HG02623 (cell line): Measurements from ENCODE around the gene ALMS1.
A peak's percentile ranks its signal among the peaks of the same experiment; 100 is the strongest.
"Not testable (repeated sequence)": the region's sequence is repeated elsewhere in the genome, so short reads cannot be mapped to it uniquely, and the experiment has no call there.

Experiments used
- ATAC-seq: cut with Tn5 transposase; IDR thresholded peaks from one replicate; pipeline ENCODE4 v1.9.1; 2021; ENCODE audit warnings: moderate library complexity; ENCODE audit not compliant: unreplicated experiment

Gene ALMS1

GRCh38 chr2:73488079-73488478 is 102.4 kb downstream of the ALMS1 start:
- no peak for ATAC-seq

DNA sequence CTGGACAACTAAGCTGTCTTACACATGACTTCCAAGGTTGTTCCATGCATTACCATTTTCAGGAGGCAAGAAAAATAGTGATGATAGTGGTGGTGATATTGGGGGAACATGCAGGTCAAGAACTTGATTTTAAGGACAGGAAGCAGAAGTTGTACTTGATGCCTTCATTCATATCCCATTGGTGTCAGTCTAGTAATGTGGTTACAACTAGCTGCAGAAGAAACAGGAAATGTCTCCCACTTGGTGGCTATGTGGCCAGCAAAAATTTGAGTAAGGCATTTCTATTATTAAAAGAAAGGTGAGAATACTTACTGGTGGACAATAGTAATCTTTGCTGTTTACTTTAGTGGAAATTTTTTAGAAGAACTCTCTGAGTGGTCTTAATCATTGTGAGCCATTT is 103.4 kb downstream of the ALMS1 start:
- no peak for ATAC-seq

DNA sequence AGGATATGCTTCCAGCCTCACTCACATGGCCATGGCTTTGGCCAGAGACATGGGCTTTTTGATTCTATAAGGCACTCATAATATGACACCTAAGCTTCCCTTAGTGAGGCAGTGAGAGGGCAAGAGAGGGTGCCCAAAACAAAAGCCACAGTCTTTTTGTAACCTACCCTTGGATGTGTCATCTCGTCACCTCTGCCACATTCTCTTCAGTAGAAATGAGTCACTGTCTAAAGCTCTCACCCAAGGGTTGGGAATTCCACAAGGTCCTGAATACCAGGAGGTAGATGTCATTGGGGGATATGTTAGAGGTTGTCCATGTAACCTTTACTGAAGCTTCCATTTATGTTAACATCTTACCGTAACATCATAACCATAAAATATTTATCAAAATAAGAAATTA is 108.4 kb downstream of the ALMS1 start:
- ATAC-seq = no peak

DNA sequence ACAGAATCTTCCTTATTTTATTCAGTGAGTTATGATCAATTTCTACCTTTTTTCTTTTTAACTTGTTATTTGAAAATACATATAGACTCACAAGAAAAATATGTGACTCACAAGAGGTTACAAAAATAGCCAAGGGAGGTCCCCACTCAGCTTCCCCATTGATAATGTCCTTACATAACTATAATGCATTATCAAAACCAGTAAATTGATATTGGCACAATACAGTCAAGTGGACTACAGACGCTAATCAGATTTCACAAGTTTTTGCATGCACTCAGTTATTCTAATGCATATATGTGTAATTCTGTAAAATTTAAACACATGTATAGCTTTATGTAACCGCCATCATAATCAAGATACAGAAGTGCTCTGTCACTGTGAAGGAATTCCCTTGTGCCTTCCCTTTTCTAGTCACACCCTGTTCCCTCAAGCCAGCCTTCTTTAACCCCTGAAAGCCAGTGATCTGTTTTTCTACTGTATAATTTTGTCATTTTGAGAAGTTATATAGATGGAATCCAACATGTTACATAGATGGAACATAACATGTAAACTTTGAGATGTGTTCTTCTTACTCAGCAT is 118.4 kb downstream of the ALMS1 start:
- ATAC-seq = no peak

- ATAC-seq = not testable (repeated sequence)
Measured at GRCh38 chr2:73504850-73505249, 119.2 kb downstream of the ALMS1 start.

DNA sequence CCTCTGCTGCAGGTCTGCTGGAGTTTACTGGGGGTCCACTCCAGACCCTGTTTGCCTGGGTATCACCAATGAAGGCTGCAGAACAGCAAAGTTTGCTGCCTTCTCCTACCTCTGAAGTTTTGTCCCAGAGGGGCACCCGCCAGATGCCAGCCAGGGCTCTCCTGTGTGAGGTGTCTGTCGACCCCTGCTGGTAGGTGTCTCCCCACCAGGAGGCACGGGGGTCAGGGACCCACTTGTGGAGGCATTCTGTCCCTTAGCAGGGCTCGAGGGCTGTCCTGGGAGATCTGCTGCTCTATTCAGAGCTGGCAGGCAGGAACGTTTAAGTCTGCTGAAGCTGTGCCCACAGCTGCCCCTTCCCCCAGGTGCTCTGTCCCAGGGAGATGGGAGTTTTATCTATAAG is 124.8 kb downstream of the ALMS1 start:
- ATAC-seq = not testable (repeated sequence)

DNA sequence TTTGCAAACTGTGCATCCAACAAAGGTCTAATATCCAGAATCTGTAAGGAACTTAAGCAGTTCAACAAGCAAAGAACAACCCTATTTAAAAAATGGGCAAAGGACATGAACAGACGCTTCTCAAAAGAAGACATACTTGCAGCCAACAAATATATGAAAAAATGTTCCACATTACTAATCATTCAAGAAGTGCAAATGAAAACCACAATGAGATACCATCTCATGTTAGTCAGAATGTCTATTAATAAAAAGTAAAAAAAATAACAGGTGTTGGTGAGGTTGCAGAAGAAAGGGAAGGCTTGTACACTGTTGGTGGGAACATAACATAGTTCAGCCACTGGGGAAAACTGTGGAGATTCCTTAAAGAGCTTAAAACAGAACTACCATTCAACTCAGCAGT is 130.4 kb downstream of the ALMS1 start:
- no peak for ATAC-seq

GRCh38 chr2:73528688-73529087 is 143.1 kb downstream of the ALMS1 start:
- no peak for ATAC-seq

GRCh38 chr2:73530773-73531172 is 145.1 kb downstream of the ALMS1 start:
- ATAC-seq = not testable (repeated sequence)

GRCh38 chr2:73532381-73532780 is 146.7 kb downstream of the ALMS1 start:
- ATAC-seq = no peak

GRCh38 chr2:73536133-73536840 is 150.7 kb downstream of the ALMS1 start:
- no peak for ATAC-seq

- not testable (repeated sequence) for ATAC-seq
Measured at GRCh38 chr2:73560875-73561274, 175.2 kb downstream of the ALMS1 start.

GRCh38 chr2:73561422-73561821 is 175.8 kb downstream of the ALMS1 start:
- ATAC-seq = no peak

GRCh38 chr2:73564986-73565385 is 179.3 kb downstream of the ALMS1 start:
- ATAC-seq = no peak

DNA sequence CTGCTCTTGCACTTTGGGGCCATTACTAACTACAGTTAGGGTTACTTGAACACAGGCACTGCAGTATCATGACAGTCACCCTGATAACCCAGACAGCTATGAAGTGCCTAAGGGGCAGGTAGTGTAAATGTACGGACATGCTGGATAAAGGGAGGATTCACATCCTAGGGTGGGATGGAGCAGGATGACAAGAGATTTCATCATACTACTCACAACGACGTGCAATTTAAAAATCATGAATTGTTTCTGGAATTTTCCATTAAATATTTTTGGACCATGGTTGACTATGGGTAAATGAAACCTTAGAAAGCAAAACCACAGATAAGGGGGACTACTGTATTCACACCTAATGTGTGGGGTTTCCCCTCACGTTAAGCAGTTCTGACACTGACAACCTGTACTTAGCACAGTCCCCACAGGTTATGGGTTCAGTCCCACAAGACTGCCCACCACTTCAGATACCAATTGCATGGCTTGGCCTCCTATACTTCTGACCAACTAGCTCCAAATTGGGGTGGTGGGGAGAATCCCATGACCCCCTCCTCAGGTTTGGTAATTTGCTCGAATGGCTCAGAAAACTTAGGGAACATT is 180.7 kb downstream of the ALMS1 start:
- no peak for ATAC-seq

GRCh38 chr2:73575261-73575660 is 189.6 kb downstream of the ALMS1 start:
- ATAC-seq = no peak

DNA sequence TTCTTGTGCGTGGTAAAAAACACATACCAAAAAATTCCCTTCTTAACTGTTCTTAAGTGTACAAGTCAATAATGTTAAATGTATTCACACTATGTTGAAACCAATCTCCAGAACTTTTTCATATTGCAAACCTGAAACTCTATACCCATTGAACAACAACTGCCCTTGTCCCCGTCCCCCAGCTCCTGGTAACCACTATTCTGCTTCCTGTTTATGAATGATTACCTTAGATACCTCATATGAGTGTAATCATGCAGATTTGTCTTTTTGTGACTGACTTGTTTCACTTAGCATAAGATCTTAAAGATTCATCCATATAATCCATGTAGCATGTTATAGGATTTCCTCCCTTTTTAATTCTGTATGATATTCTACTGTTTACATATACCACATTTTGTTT is 196.7 kb downstream of the ALMS1 start:
- no peak for ATAC-seq

GRCh38 chr2:73588177-73588576 is 202.5 kb downstream of the ALMS1 start:
- ATAC-seq = no peak

- ATAC-seq = no peak
Measured at GRCh38 chr2:73593680-73594079, 208.0 kb downstream of the ALMS1 start.

DNA sequence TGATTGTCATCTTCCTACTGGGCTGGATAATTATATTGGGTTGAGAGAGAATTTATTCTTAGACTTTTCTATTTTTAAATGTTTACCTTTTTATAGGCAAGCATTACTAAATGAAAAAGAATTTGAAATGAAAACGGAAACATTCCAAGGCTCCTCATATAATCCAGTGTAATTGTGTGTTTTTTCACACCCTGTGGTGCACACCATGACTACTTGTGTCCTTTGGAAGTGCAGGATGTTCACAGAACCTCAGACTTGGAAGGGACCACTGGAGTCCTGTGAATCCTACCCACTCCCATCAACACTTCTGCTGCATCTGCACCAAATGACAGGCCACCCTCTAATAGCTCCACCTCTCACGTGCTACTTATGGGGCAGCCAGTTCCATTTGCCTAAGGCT is 208.6 kb downstream of the ALMS1 start:
- no peak for ATAC-seq

DNA sequence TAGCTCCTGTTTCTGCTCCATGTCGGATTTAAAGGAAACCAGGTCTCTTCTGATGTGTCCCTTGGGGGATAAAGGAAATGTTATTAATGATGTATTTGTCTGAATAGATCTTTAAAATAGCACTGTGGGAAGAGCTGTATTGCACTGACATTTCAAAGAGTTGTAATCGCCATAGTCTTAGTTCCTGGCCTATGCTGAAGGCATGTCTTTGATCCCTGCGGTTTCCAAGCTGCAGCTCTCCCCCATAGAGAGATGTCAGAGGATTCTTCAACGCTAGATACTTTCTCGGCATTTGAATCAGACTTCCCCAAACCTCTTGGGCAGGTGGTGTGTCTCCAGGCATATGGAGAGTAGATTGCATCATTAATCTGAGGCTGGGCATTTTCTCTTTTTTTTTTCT is 216.1 kb downstream of the ALMS1 start:
- no peak for ATAC-seq

GRCh38 chr2:73603099-73603588 is 217.5 kb downstream of the ALMS1 start:
- peak; percentile 48 for ATAC-seq
